ENCODE data around the gene ANK2.

The ANK2 gene

DNA sequence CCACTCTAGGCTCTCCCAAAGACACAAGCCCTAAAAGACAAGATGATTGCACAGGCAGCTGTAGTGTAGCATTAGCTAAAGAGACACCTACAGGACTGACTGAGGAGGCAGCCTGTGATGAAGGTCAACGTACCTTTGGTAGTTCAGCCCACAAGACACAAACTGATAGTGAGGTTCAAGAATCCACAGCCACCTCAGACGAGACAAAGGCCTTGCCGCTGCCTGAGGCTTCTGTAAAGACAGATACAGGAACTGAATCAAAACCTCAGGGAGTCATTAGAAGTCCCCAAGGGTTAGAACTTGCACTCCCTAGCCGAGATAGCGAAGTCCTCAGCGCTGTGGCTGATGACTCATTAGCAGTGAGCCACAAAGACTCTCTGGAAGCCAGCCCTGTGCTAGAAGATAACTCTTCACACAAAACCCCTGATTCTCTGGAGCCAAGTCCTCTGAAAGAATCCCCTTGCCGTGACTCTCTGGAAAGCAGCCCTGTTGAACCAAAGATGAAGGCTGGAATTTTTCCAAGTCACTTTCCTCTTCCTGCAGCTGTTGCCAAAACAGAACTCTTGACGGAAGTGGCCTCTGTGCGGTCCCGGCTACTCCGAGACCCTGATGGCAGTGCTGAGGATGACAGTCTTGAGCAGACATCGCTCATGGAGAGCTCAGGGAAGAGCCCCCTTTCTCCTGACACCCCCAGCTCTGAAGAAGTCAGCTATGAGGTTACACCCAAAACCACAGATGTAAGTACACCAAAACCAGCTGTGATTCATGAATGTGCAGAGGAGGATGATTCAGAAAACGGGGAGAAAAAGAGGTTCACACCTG lies 306.3 kb downstream of the ANK2 start:
- Histone ChIP-seq H2AFZ (ENCODE audit: low read depth, low read length, severe bottlenecking) (no peak overlapping the region), H3K36me3 (ENCODE audit: low read length) (no peaks in the 10 kb centered on the region), H3K9ac (ENCODE audit: low read length) (no peak overlapping the region), H3K9me2 (replicated peaks; ENCODE audit: insufficient read depth, low read length) (no peaks in the 10 kb centered on the region), H3F3A (ENCODE audit: insufficient read depth) (no peaks in the 10 kb centered on the region), H3K9me3 (ENCODE audit: insufficient read depth, low read length) (no peaks in the 10 kb centered on the region), H4K20me1 (ENCODE audit: low read depth, low read length) (no peaks in the 10 kb centered on the region), H3K4me2 (ENCODE audit: low read depth, low read length, poor library complexity, severe bottlenecking) (no peak overlapping the region), H3K27ac (ENCODE audit: low read depth, low read length) (no peak overlapping the region), H3K79me2 (ENCODE audit: insufficient read depth, low read length) (no peaks in the 10 kb centered on the region), H3K4me3 (ENCODE audit: insufficient read depth, low read length, poor library complexity, severe bottlenecking) (no peak overlapping the region), H3K27me3 (ENCODE audit: low read length) (no peaks in the 10 kb centered on the region)
- TF ChIP-seq, protein P1, sequence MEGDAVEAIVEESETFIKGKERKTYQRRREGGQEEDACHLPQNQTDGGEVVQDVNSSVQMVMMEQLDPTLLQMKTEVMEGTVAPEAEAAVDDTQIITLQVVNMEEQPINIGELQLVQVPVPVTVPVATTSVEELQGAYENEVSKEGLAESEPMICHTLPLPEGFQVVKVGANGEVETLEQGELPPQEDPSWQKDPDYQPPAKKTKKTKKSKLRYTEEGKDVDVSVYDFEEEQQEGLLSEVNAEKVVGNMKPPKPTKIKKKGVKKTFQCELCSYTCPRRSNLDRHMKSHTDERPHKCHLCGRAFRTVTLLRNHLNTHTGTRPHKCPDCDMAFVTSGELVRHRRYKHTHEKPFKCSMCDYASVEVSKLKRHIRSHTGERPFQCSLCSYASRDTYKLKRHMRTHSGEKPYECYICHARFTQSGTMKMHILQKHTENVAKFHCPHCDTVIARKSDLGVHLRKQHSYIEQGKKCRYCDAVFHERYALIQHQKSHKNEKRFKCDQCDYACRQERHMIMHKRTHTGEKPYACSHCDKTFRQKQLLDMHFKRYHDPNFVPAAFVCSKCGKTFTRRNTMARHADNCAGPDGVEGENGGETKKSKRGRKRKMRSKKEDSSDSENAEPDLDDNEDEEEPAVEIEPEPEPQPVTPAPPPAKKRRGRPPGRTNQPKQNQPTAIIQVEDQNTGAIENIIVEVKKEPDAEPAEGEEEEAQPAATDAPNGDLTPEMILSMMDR (IDR thresholded peaks at IDR 0.05; ENCODE audit: insufficient read depth, low read length, poor library complexity, severe bottlenecking), result no peak
- no peak for TF ChIP-seq EZH2phosphoT487 (conservative IDR thresholded peaks at IDR 0.05; ENCODE audit: low read length)

- no peaks in the 10 kb centered on the region for H3K9me3 ChIP-seq (ENCODE audit: insufficient read depth, low read length)
- H3K27me3 ChIP-seq (ENCODE audit: low read length), result no peaks in the 10 kb centered on the region
- no peaks in the 10 kb centered on the region for H3F3A ChIP-seq (ENCODE audit: insufficient read depth)
These were observed 307.0 kb downstream of the ANK2 start for GRCh38 chr4:113356453-113356852.

DNA sequence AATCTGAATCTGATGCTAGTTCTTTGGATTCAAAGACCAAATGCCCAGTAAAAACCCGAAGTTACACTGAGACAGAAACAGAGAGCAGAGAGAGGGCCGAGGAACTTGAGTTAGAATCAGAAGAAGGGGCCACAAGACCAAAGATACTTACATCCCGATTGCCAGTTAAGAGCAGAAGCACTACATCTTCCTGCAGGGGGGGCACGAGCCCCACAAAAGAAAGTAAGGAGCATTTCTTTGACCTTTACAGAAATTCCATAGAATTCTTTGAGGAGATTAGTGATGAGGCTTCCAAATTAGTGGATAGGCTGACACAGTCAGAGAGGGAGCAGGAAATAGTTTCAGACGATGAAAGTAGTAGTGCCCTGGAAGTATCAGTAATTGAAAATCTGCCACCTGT lies 309.3 kb downstream of the ANK2 start:
- Histone ChIP-seq H3K36me3 (ENCODE audit: low read length) (no peaks in the 10 kb centered on the region), H3K27ac (ENCODE audit: low read depth, low read length) (no peak overlapping the region), H3K27me3 (ENCODE audit: low read length) (no peaks in the 10 kb centered on the region), H3K9me2 (replicated peaks; ENCODE audit: insufficient read depth, low read length) (no peaks in the 10 kb centered on the region), H3K4me2 (ENCODE audit: low read depth, low read length, poor library complexity, severe bottlenecking) (no peak overlapping the region), H3K9me3 (ENCODE audit: insufficient read depth, low read length) (no peaks in the 10 kb centered on the region), H3K79me2 (ENCODE audit: insufficient read depth, low read length) (no peaks in the 10 kb centered on the region), H3K4me3 (ENCODE audit: insufficient read depth, low read length, poor library complexity, severe bottlenecking) (no peak overlapping the region), H3F3A (ENCODE audit: insufficient read depth) (no peaks in the 10 kb centered on the region), H2AFZ (ENCODE audit: low read depth, low read length, severe bottlenecking) (no peak overlapping the region), H4K20me1 (ENCODE audit: low read depth, low read length) (no peaks in the 10 kb centered on the region), H3K9ac (ENCODE audit: low read length) (no peak overlapping the region)
- no peak for TF ChIP-seq EZH2phosphoT487 (conservative IDR thresholded peaks at IDR 0.05; ENCODE audit: low read length)
- TF ChIP-seq, protein P1 (IDR thresholded peaks at IDR 0.05; ENCODE audit: insufficient read depth, low read length, poor library complexity, severe bottlenecking), result no peak

More at GRCh38 chr4:113356453-113356852, 307.0 kb downstream of the ANK2 start:
- Histone ChIP-seq H3K79me2 (ENCODE audit: insufficient read depth, low read length) (no peaks in the 10 kb centered on the region), H4K20me1 (ENCODE audit: low read depth, low read length) (no peaks in the 10 kb centered on the region), H2AFZ (ENCODE audit: low read depth, low read length, severe bottlenecking) (no peak overlapping the region), H3K36me3 (ENCODE audit: low read length) (no peaks in the 10 kb centered on the region), H3K9me2 (replicated peaks; ENCODE audit: insufficient read depth, low read length) (no peaks in the 10 kb centered on the region), H3K4me2 (ENCODE audit: low read depth, low read length, poor library complexity, severe bottlenecking) (no peak overlapping the region), H3K4me3 (ENCODE audit: insufficient read depth, low read length, poor library complexity, severe bottlenecking) (no peak overlapping the region), H3K27ac (ENCODE audit: low read depth, low read length) (no peak overlapping the region), H3K9ac (ENCODE audit: low read length) (no peak overlapping the region)
- TF ChIP-seq, protein P1 (IDR thresholded peaks at IDR 0.05; ENCODE audit: insufficient read depth, low read length, poor library complexity, severe bottlenecking), result no peak
- no peak for TF ChIP-seq EZH2phosphoT487 (conservative IDR thresholded peaks at IDR 0.05; ENCODE audit: low read length)

All from SU-DHL-6 (cell line).